Erythroblast (primary cell): Measurements from ENCODE around the gene ACTL6B.

Experiments
- GATA1 ChIP-seq: IDR thresholded peaks from 2 replicates; pipeline ENCODE4 v1.6.1; 2011; ENCODE audit warnings: low read depth, mild to moderate bottlenecking, control low read depth, low read length, moderate library complexity
- POLR2A ChIP-seq: IDR thresholded peaks from 2 replicates; pipeline ENCODE4 v1.6.1; 2011; ENCODE audit warnings: mild to moderate bottlenecking, low read length

DNA sequence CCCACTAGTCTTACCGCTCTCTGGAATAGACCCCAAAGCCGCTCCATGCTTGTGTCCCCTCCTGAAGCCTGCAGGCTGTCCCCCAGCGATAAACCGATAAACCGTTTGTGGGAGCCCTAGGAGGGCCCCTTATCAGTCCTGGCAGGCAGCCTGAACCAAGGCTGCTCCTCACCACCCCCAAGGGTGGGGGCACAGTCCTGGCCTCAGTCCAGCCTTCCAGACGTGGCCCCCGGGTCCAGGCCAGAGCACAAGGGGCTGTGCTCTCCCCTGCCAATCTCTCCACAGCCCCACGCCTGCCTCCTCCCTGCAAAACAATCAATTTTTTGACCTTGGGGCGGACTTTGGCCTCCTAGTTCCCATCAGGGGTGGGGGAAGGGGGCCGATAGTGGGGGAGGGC, 14.8 kb downstream of the ACTL6B start, which contains the start of gene TFR2:
- peak; percentile 59 for TF ChIP-seq POLR2A
- TF ChIP-seq GATA1: peak; percentile 90
